Activated CD8-positive, alpha-beta memory T cell treated with anti-CD3 and anti-CD28 coated beads, Interleukin-2, amount 10 ng/mL, durations not matched to agents 7 days and 5 days (primary cell): ENCODE data around the gene ST3GAL4. TPM values are rescaled to one million over a fixed set of nuclear protein-coding genes. Genes with fewer than 3 reads are reported as not detected.

Experiments used
- ATAC-seq: fragments of 150-1000 bp; cut with Tn5 transposase; one replicate; pipeline ENCODE4 v1.10.0; 2021; ENCODE audit warnings: moderate library complexity
- CTCF ChIA-PET: fragments of 350-600 bp; sonication (Branson Sonifier 250); formaldehyde crosslinking; loops from one replicate; lab custom pipeline; 2021; ENCODE audit warnings: antibody characterized with exemption; lab: Charles Lee
- DNase-seq: peaks from one replicate; pipeline ENCODE4 v3.0.0-alpha.2; 2020
- H3K27ac Mint-ChIP-seq: one replicate; pipeline ENCODE4 v1.8.0; 2021; ENCODE audit warnings: mild to moderate bottlenecking, mixed read lengths
- H3K27me3 Mint-ChIP-seq: one replicate; pipeline ENCODE4 v1.8.0; 2021; ENCODE audit warnings: mixed read lengths
- H3K36me3 Mint-ChIP-seq: one replicate; pipeline ENCODE4 v1.8.0; 2021; ENCODE audit warnings: mild to moderate bottlenecking, mixed read lengths
- H3K4me1 Mint-ChIP-seq: one replicate; pipeline ENCODE4 v1.8.0; 2021; ENCODE audit warnings: mixed read lengths
- H3K4me3 Mint-ChIP-seq: one replicate; pipeline ENCODE4 v1.8.0; 2021; ENCODE audit warnings: mild to moderate bottlenecking, moderate library complexity, mixed read lengths
- H3K9me3 Mint-ChIP-seq: one replicate; pipeline ENCODE4 v1.8.0; 2022; ENCODE audit warnings: low read depth, mixed read lengths
- total RNA-seq, 2 experiments: library from RNA; stranded (reverse); gene quantifications; one replicate each; pipeline ENCODE4 v1.2.3, GENCODE V29; 2021

ST3GAL4 gene
- total RNA-seq, 2 experiments from 2014 or later = 8.8 to 11.5 TPM

GRCh38 chr11:126417091-126417862, 61.8 kb downstream of the ST3GAL4 start:
- ATAC-seq (no peak), DNase-seq (no peak)
- Mint-ChIP-seq H3K9me3 (no peaks in the 10 kb centered on the region), H3K4me3 (peak overlapping the region; percentile 58), H3K27ac (no peak overlapping the region), H3K27me3 (peaks cover 9% of the 10 kb centered on the region), H3K4me1 (peaks cover 21% of the 10 kb centered on the region), H3K36me3 (no peaks in the 10 kb centered on the region)
- CTCF ChIA-PET = interaction anchor here (1.2 to 3.3 kb wide), 5 partner anchors 14 to 112 kb away, joined by 3 to 10 read pairs (median 5); no protein-coding TSS in a partner anchor

GRCh38 chr11:126418887-126419286, 63.4 kb downstream of the ST3GAL4 start:
- ATAC-seq = no peak
- H3K27me3 Mint-ChIP-seq = peaks cover 9% of the 10 kb centered on the region
- H3K36me3 Mint-ChIP-seq = no peaks in the 10 kb centered on the region
- no peaks in the 10 kb centered on the region for H3K9me3 Mint-ChIP-seq
- H3K4me1 Mint-ChIP-seq = peaks cover 21% of the 10 kb centered on the region
- CTCF ChIA-PET = interaction anchor here (0.5 to 3.3 kb wide), 4 partner anchors 22 to 108 kb away, joined by 4 to 10 read pairs (median 5); no protein-coding TSS in a partner anchor
- no peak overlapping the region for H3K4me3 Mint-ChIP-seq
- no peak overlapping the region for H3K27ac Mint-ChIP-seq
- no peak for DNase-seq

- no peak for DNase-seq
- Mint-ChIP-seq H3K4me3 (no peak overlapping the region), H3K36me3 (no peaks in the 10 kb centered on the region), H3K27me3 (peaks cover 9% of the 10 kb centered on the region), H3K9me3 (no peaks in the 10 kb centered on the region), H3K27ac (no peak overlapping the region), H3K4me1 (peaks cover 21% of the 10 kb centered on the region)
- no peak for ATAC-seq
- CTCF ChIA-PET = interaction anchor here (0.7 to 3.3 kb wide), 4 partner anchors 12 to 237 kb away, joined by 3 to 10 read pairs (median 4); no protein-coding TSS in a partner anchor
Observed at GRCh38 chr11:126419801-126420697, 64.6 kb downstream of the ST3GAL4 start.

GRCh38 chr11:126420698-126421256, 65.3 kb downstream of the ST3GAL4 start:
- Mint-ChIP-seq H3K4me3 (no peak overlapping the region), H3K36me3 (no peaks in the 10 kb centered on the region), H3K9me3 (no peaks in the 10 kb centered on the region), H3K27me3 (peaks cover 9% of the 10 kb centered on the region), H3K4me1 (peaks cover 18% of the 10 kb centered on the region), H3K27ac (no peak overlapping the region)
- CTCF ChIA-PET = interaction anchor here (0.7 to 3.3 kb wide), 4 partner anchors 12 to 237 kb away, joined by 3 to 10 read pairs (median 5); no protein-coding TSS in a partner anchor
- DNase-seq (no peak), ATAC-seq (no peak)

GRCh38 chr11:126421271-126421671, 65.8 kb downstream of the ST3GAL4 start:
- no peak for ATAC-seq
- no peak for DNase-seq
- CTCF ChIA-PET = interaction anchor here (1.0 kb wide), 2 partner anchors 11 to 60 kb away, joined by 4 to 6 read pairs; no protein-coding TSS in a partner anchor
- no peak overlapping the region for H3K4me3 Mint-ChIP-seq
- peaks cover 9% of the 10 kb centered on the region for H3K27me3 Mint-ChIP-seq
- peaks cover 13% of the 10 kb centered on the region for H3K4me1 Mint-ChIP-seq
- H3K36me3 Mint-ChIP-seq = no peaks in the 10 kb centered on the region
- no peaks in the 10 kb centered on the region for H3K9me3 Mint-ChIP-seq
- H3K27ac Mint-ChIP-seq = no peak overlapping the region

- DNase-seq (no peak), ATAC-seq (no peak)
- Mint-ChIP-seq H3K9me3 (no peaks in the 10 kb centered on the region), H3K4me1 (peaks cover 9% of the 10 kb centered on the region), H3K27ac (no peak overlapping the region), H3K4me3 (no peak overlapping the region), H3K36me3 (no peaks in the 10 kb centered on the region), H3K27me3 (peaks cover 6% of the 10 kb centered on the region)
- CTCF ChIA-PET = interaction anchor here (0.8 kb wide), 1 partner anchor 106 kb away, joined by 3 read pairs; no protein-coding TSS in a partner anchor
Observed at GRCh38 chr11:126422446-126422845, 67.0 kb downstream of the ST3GAL4 start.

- ATAC-seq (no peak), DNase-seq (no peak)
- H3K9me3 Mint-ChIP-seq = no peaks in the 10 kb centered on the region
- no peaks in the 10 kb centered on the region for H3K36me3 Mint-ChIP-seq
- peaks cover 5% of the 10 kb centered on the region for H3K27me3 Mint-ChIP-seq
- peaks cover 9% of the 10 kb centered on the region for H3K4me1 Mint-ChIP-seq
- H3K4me3 Mint-ChIP-seq = no peak overlapping the region
- CTCF ChIA-PET = no interaction called here
- no peak overlapping the region for H3K27ac Mint-ChIP-seq
Observed at GRCh38 chr11:126423154-126423553, 67.7 kb downstream of the ST3GAL4 start.

- CTCF ChIA-PET = no interaction called here
- Mint-ChIP-seq H3K4me3 (no peak overlapping the region), H3K9me3 (no peaks in the 10 kb centered on the region), H3K4me1 (peaks cover 9% of the 10 kb centered on the region), H3K27ac (no peak overlapping the region), H3K36me3 (no peaks in the 10 kb centered on the region), H3K27me3 (no peaks in the 10 kb centered on the region)
- DNase-seq = no peak
- ATAC-seq = no peak
Observed at GRCh38 chr11:126423743-126424142, 68.3 kb downstream of the ST3GAL4 start.

GRCh38 chr11:126424471-126425039, 69.1 kb downstream of the ST3GAL4 start:
- Mint-ChIP-seq H3K9me3 (no peaks in the 10 kb centered on the region), H3K27me3 (no peaks in the 10 kb centered on the region), H3K27ac (no peak overlapping the region), H3K4me1 (peaks cover 9% of the 10 kb centered on the region), H3K36me3 (no peaks in the 10 kb centered on the region), H3K4me3 (no peak overlapping the region)
- no peak for ATAC-seq
- DNase-seq = no peak
- CTCF ChIA-PET = interaction anchor here (1.6 kb wide), 1 partner anchor 67 kb away, joined by 3 read pairs; no protein-coding TSS in a partner anchor

GRCh38 chr11:126426106-126426505, 70.6 kb downstream of the ST3GAL4 start:
- no peak overlapping the region for H3K27ac Mint-ChIP-seq
- no peaks in the 10 kb centered on the region for H3K27me3 Mint-ChIP-seq
- H3K9me3 Mint-ChIP-seq = no peaks in the 10 kb centered on the region
- no peaks in the 10 kb centered on the region for H3K36me3 Mint-ChIP-seq
- CTCF ChIA-PET = interaction anchor here (1.4 to 1.6 kb wide), 2 partner anchors 54 to 69 kb away, joined by 3 read pairs; no protein-coding TSS in a partner anchor
- peaks cover 1% of the 10 kb centered on the region for H3K4me1 Mint-ChIP-seq
- H3K4me3 Mint-ChIP-seq = no peak overlapping the region
- no peak for ATAC-seq
- no peak for DNase-seq

GRCh38 chr11:126426820-126427749, 71.6 kb downstream of the ST3GAL4 start:
- H3K4me3 Mint-ChIP-seq = no peak overlapping the region

More at GRCh38 chr11:126426820-126427749, 71.6 kb downstream of the ST3GAL4 start:
- ATAC-seq = no peak
- Mint-ChIP-seq H3K4me1 (no peaks in the 10 kb centered on the region), H3K27me3 (no peaks in the 10 kb centered on the region), H3K36me3 (no peaks in the 10 kb centered on the region), H3K9me3 (no peaks in the 10 kb centered on the region), H3K27ac (no peak overlapping the region)
- no peak for DNase-seq
- CTCF ChIA-PET = interaction anchor here (0.7 to 1.4 kb wide), 2 partner anchors 54 to 116 kb away, joined by 3 read pairs; no protein-coding TSS in a partner anchor
